ENCODE measurements around the gene PPIP5K1. TPM values are rescaled to one million over a fixed set of nuclear protein-coding genes. Genes with fewer than 3 reads are reported as not detected.

PPIP5K1 gene
- total RNA-seq, 4 donors from 2014 or later: 7.1 to 74.8 (median 42.6) TPM

GRCh38 chr15:43484455-43484854 is 105.6 kb downstream of the PPIP5K1 start:
- Histone ChIP-seq H3K4me3 (no peak overlapping the region), H3K4me1 (no peaks in the 10 kb centered on the region), H3K9me3 (no peaks in the 10 kb centered on the region), H3K27ac (no peak overlapping the region), H3K27me3 (no peaks in the 10 kb centered on the region), H3K36me3 (no peaks in the 10 kb centered on the region)
- intact Hi-C loops (cut with DNase I; ENCODE audit: low total_unique reads): no loop called here
- no peak for DNase-seq
- TF ChIP-seq POLR2A (IDR thresholded peaks at IDR 0.05) (no peak), CTCF (IDR thresholded peaks at IDR 0.05) (no peak)

Small RNA genes within 50 kb of the gene (small RNA-seq; reads per million reads assigned to genes)
- not detected for gene RNU6-554P
- gene RNU6-610P: not detected

Other genes starting within 250 kb of the PPIP5K1 start
- 10 to 100 TPM in 3 of 4 donors, 1 to 10 TPM in 1; 5.4 to 39.3 (median 20.5) TPM for gene ZSCAN29, start 219.2 kb downstream of the PPIP5K1 start, total RNA-seq
- gene TUBGCP4, start 219.1 kb downstream of the PPIP5K1 start, total RNA-seq: 10 to 100 TPM in 2 of 4 donors, 1 to 10 TPM in 2; 6.9 to 21.2 (median 14.5) TPM
- gene TP53BP1, start 97.1 kb downstream of the PPIP5K1 start, total RNA-seq: 100 to 1,000 TPM in 1 of 4 donors, 10 to 100 TPM in 3; 30.2 to 150 (median 51.4) TPM
- 10 to 100 TPM in 3 of 4 donors, 1 to 10 TPM in 1; 5.9 to 27.6 (median 12.8) TPM for gene MAP1A, start 72.6 kb downstream of the PPIP5K1 start, total RNA-seq
- under 1 TPM in 2 of 4 donors, not detected in 2; 0.29 to 0.90 TPM for gene CKMT1B, start 3.8 kb upstream of the PPIP5K1 start, total RNA-seq
- 1 to 10 TPM in 1 of 4 donors, under 1 TPM in 2, not detected in 1; under 0.01 to 2.3 (median 0.88) TPM for gene STRC, start 28.6 kb upstream of the PPIP5K1 start, total RNA-seq
- 10 to 100 TPM in 1 of 4 donors, 1 to 10 TPM in 2, under 1 TPM in 1; 0.51 to 18.9 (median 3.3) TPM for gene CATSPER2, start 58.6 kb upstream of the PPIP5K1 start, total RNA-seq
- gene CKMT1A, start 103.7 kb upstream of the PPIP5K1 start, total RNA-seq: not detected
- 100 to 1,000 TPM in 3 of 4 donors, 10 to 100 TPM in 1; 82.6 to 264 (median 188) TPM for gene PDIA3, start 156.2 kb upstream of the PPIP5K1 start, total RNA-seq
- gene ELL3, start 186.8 kb upstream of the PPIP5K1 start, total RNA-seq: 1 to 10 TPM in 2 of 4 donors, under 1 TPM in 1, not detected in 1; 0.59 to 9.6 (median 9.6) TPM
- 100 to 1,000 TPM; 131 to 715 (median 367) TPM for gene SERF2, start 202.1 kb upstream of the PPIP5K1 start, total RNA-seq
- under 1 TPM in 2 of 4 donors, not detected in 2; 0.28 to 0.49 TPM for gene SERINC4, start 210.0 kb upstream of the PPIP5K1 start, total RNA-seq
- 10 to 100 TPM in 3 of 4 donors, 1 to 10 TPM in 1; 4.8 to 42.3 (median 14.1) TPM for gene HYPK, start 210.4 kb upstream of the PPIP5K1 start, total RNA-seq
- gene MFAP1, start 234.5 kb upstream of the PPIP5K1 start, total RNA-seq: 10 to 100 TPM in 3 of 4 donors, 1 to 10 TPM in 1; 9.5 to 26.3 (median 15.1) TPM
- 100 to 1,000 TPM in 1 of 4 donors, 10 to 100 TPM in 1, 1 to 10 TPM in 1, under 1 TPM in 1; 0.59 to 114 (median 13.0) TPM for gene WDR76, start 236.8 kb upstream of the PPIP5K1 start, total RNA-seq

Measured in uterus (tissue), 4 donors.